ENCODE measurements around the gene GDPD4.

- TF ChIP-seq, protein P1, sequence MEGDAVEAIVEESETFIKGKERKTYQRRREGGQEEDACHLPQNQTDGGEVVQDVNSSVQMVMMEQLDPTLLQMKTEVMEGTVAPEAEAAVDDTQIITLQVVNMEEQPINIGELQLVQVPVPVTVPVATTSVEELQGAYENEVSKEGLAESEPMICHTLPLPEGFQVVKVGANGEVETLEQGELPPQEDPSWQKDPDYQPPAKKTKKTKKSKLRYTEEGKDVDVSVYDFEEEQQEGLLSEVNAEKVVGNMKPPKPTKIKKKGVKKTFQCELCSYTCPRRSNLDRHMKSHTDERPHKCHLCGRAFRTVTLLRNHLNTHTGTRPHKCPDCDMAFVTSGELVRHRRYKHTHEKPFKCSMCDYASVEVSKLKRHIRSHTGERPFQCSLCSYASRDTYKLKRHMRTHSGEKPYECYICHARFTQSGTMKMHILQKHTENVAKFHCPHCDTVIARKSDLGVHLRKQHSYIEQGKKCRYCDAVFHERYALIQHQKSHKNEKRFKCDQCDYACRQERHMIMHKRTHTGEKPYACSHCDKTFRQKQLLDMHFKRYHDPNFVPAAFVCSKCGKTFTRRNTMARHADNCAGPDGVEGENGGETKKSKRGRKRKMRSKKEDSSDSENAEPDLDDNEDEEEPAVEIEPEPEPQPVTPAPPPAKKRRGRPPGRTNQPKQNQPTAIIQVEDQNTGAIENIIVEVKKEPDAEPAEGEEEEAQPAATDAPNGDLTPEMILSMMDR (IDR thresholded peaks at IDR 0.05 in 4 of 5, conservative IDR thresholded peaks at IDR 0.05 in 1 of 5): no peak
- no peak for TF ChIP-seq POLR2A (IDR thresholded peaks at IDR 0.05)
These were observed 108.3 kb downstream of the GDPD4 start for GRCh38 chr11:77193167-77193566.
